ENCODE data around the gene RFT1.
A peak's percentile ranks its signal among the peaks of the same experiment; 100 is the strongest.

The RFT1 gene

DNA sequence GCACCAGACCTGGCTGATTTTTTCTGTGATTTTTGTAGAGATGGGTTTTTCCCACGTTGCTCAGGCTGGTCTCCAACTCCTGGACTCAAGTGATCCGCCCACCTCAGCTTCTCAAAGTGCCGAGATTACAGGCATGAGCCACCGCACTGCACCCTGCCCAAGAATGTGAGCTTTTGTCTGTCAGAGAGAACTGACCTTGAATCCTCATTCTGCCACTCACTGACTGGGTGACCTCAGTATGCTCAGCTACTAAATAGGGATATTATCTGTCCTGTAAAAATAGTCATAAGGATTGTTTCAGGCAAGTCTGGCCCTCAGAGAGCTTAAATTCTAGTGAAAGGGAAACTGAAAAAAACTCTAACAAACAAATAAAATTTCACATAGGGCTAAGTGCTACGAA lies 2.1 kb upstream of the RFT1 start:
- no peak overlapping the region for H3K4me3 ChIP-seq (ENCODE audit: low read depth in 1 of 2, low read length in 2 of 2)
- peaks cover 6 to 17% of the 10 kb centered on the region in 2 donors for H3K4me1 ChIP-seq (ENCODE audit: control insufficient read depth in 1 of 2, insufficient read depth in 2 of 2, low read length in 2 of 2)
- no peaks in the 10 kb centered on the region for H3K9me3 ChIP-seq (ENCODE audit: control insufficient read depth in 1 of 2, low read length in 2 of 2)
- no peaks in the 10 kb centered on the region for H3K27me3 ChIP-seq (ENCODE audit: low read depth, low read length)
- H3K36me3 ChIP-seq (ENCODE audit: control insufficient read depth in 1 of 2, insufficient read depth in 2 of 2, low read length in 2 of 2) = no peaks in the 10 kb centered on the region
- H3K27ac ChIP-seq (ENCODE audit: low read length) = no peak overlapping the region

DNA sequence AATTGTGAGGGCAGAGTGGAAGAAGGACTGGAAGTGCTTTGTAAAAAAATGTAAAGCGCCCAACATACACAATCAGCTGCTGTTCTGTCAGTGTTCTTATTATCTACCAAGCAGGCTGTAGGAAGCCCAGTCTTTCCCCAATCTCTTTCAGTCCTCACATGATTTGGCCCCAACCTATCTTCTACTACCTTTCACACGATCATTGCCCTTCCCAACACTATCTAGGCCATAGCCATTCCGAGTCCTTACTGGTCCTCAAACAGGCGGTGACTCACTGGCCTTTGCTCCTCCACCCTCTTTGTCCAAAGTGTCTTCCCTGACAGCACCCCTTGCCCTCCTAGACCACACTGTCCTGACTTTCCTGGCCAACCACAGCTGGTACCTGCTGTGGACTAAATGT lies 861 bp upstream of the RFT1 start:
- Histone ChIP-seq H3K4me1 (ENCODE audit: control insufficient read depth in 1 of 2, insufficient read depth in 2 of 2, low read length in 2 of 2) (peaks cover 6 to 17% of the 10 kb centered on the region in 2 donors), H3K36me3 (ENCODE audit: control insufficient read depth in 1 of 2, insufficient read depth in 2 of 2, low read length in 2 of 2) (no peaks in the 10 kb centered on the region), H3K27ac (ENCODE audit: low read length) (peak overlapping the region; percentile 89), H3K4me3 (ENCODE audit: low read depth in 1 of 2, low read length in 2 of 2) (peak overlapping the region; percentile 86 to 91), H3K27me3 (ENCODE audit: low read depth, low read length) (no peaks in the 10 kb centered on the region), H3K9me3 (ENCODE audit: control insufficient read depth in 1 of 2, low read length in 2 of 2) (no peaks in the 10 kb centered on the region)

DNA sequence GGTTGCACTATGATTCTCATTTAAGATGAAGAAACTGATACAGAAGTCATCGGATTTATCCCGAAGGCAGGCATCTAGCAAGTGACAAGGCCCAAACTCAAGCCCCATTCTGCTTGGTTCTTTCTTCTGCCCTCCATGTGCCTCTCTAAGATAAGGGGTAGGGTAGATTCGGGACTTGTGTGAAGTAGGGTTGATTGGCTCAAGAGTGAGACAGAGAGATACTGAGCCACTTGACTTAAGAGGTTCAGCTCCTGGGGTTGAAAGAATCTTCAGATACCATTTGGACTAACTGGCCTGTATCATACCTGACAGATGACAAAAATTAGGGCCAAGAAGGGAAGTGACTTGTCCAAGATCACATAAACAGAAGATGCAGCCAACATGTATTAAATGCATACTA lies 891 bp downstream of the RFT1 start:
- Histone ChIP-seq H3K9me3 (ENCODE audit: control insufficient read depth in 1 of 2, low read length in 2 of 2) (no peaks in the 10 kb centered on the region), H3K36me3 (ENCODE audit: control insufficient read depth in 1 of 2, insufficient read depth in 2 of 2, low read length in 2 of 2) (peaks cover 12 to 13% of the 10 kb centered on the region in 2 donors), H3K27ac (ENCODE audit: low read length) (peak overlapping the region; percentile 89), H3K27me3 (ENCODE audit: low read depth, low read length) (no peaks in the 10 kb centered on the region), H3K4me3 (ENCODE audit: low read depth in 1 of 2, low read length in 2 of 2) (peak overlapping the region; percentile 86 to 91), H3K4me1 (ENCODE audit: control insufficient read depth in 1 of 2, insufficient read depth in 2 of 2, low read length in 2 of 2) (peaks cover 6 to 17% of the 10 kb centered on the region in 2 donors)

DNA sequence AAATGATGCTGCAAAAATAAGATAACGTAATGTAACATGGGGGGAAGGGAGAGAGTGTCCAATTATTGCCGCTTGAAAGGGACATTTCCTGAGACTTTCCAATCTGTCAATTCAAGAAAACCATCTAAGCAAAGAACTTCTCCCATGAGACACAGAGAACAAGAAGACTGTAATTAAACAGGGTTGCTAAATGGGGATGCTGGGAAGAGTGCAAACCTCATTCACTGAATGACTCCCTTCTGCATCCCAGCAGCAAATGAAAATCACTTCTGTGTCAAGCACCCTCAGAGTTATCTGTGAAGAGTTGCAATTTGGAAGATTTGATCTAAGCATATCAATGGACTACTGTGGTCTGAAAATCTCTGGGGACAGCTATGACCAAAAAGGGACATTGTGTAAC lies 3.6 kb downstream of the RFT1 start:
- Histone ChIP-seq H3K9me3 (ENCODE audit: control insufficient read depth in 1 of 2, low read length in 2 of 2) (no peaks in the 10 kb centered on the region), H3K27ac (ENCODE audit: low read length) (no peak overlapping the region), H3K27me3 (ENCODE audit: low read depth, low read length) (no peaks in the 10 kb centered on the region), H3K4me3 (ENCODE audit: low read depth in 1 of 2, low read length in 2 of 2) (no peak overlapping the region), H3K36me3 (ENCODE audit: control insufficient read depth in 1 of 2, insufficient read depth in 2 of 2, low read length in 2 of 2) (peaks cover 31 to 38% of the 10 kb centered on the region in 2 donors), H3K4me1 (ENCODE audit: control insufficient read depth in 1 of 2, insufficient read depth in 2 of 2, low read length in 2 of 2) (peaks cover 6 to 17% of the 10 kb centered on the region in 2 donors)

DNA sequence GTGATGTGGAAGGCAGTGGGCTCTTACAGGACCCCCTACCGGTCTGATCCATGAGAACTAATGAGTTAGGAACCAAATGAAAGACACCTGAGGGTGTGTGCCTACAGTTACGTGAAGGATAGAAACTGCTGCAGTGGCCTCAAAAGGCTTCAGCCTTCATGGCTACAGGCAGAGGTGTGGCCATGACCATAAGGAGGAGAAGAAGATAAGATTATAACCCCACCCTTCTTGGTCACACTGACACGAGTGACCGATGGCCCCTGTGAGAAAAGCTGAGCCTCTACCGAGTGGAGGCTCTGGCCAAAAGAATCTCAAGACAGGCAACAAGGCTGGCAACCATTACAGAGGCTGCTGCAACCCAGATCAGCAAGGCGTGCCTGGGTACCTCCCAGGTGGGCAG lies 6.3 kb downstream of the RFT1 start:
- no peak overlapping the region for H3K27ac ChIP-seq (ENCODE audit: low read length)
- no peaks in the 10 kb centered on the region for H3K27me3 ChIP-seq (ENCODE audit: low read depth, low read length)
- H3K9me3 ChIP-seq (ENCODE audit: control insufficient read depth in 1 of 2, low read length in 2 of 2) = no peaks in the 10 kb centered on the region
- peaks cover 51 to 61% of the 10 kb centered on the region in 2 donors for H3K36me3 ChIP-seq (ENCODE audit: control insufficient read depth in 1 of 2, insufficient read depth in 2 of 2, low read length in 2 of 2)
- peaks cover 0 to 1% of the 10 kb centered on the region in 2 donors for H3K4me1 ChIP-seq (ENCODE audit: control insufficient read depth in 1 of 2, insufficient read depth in 2 of 2, low read length in 2 of 2)
- no peak overlapping the region for H3K4me3 ChIP-seq (ENCODE audit: low read depth in 1 of 2, low read length in 2 of 2)

DNA sequence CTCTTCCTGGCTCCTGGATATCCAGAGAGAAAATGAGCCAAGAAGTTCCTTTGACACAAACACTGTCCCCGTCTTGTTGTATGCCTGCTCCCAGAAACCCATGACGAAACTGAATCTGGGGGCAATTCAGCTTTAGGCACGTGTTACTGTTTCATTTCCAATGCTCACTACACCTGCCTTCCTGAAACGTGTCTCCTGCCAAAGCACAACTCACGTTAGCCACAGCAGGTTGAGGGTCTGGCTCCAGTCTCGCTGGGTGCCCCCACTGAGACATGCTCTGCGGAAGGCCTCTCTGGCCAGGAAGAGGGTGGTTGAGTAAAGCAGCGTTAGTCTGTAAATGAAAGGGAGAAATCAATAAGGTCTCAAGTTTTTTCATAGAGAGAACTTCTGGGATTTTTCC lies 6.7 kb downstream of the RFT1 start:
- no peaks in the 10 kb centered on the region for H3K9me3 ChIP-seq (ENCODE audit: control insufficient read depth in 1 of 2, low read length in 2 of 2)
- no peaks in the 10 kb centered on the region for H3K4me1 ChIP-seq (ENCODE audit: control insufficient read depth in 1 of 2, insufficient read depth in 2 of 2, low read length in 2 of 2)
- H3K4me3 ChIP-seq (ENCODE audit: low read depth in 1 of 2, low read length in 2 of 2) = no peak overlapping the region
- H3K27ac ChIP-seq (ENCODE audit: low read length) = no peak overlapping the region
- peaks cover 54 to 65% of the 10 kb centered on the region in 2 donors for H3K36me3 ChIP-seq (ENCODE audit: control insufficient read depth in 1 of 2, insufficient read depth in 2 of 2, low read length in 2 of 2)
- no peaks in the 10 kb centered on the region for H3K27me3 ChIP-seq (ENCODE audit: low read depth, low read length)

DNA sequence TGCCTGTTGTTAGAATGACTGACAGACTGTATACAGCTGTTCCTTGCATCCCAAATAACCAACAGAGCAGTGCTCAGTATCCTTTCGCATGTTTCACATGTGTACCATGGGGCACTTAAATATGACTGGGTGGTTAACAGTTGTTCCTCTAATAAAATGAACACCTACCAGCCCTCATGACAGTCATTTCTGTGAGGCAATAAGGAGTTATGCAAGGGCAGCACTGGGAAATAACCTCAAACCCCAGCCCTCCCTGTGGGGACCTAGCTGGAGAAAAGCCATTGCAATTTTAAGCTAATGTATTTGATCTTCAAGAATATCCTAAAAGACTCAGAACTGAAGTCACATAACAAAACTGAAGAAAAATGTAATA lies 7.3 kb downstream of the RFT1 start:
- no peaks in the 10 kb centered on the region for H3K9me3 ChIP-seq (ENCODE audit: control insufficient read depth in 1 of 2, low read length in 2 of 2)
- no peak overlapping the region for H3K4me3 ChIP-seq (ENCODE audit: low read depth in 1 of 2, low read length in 2 of 2)
- H3K36me3 ChIP-seq (ENCODE audit: control insufficient read depth in 1 of 2, insufficient read depth in 2 of 2, low read length in 2 of 2) = peaks cover 60 to 70% of the 10 kb centered on the region in 2 donors
- no peak overlapping the region for H3K27ac ChIP-seq (ENCODE audit: low read length)
- no peaks in the 10 kb centered on the region for H3K4me1 ChIP-seq (ENCODE audit: control insufficient read depth in 1 of 2, insufficient read depth in 2 of 2, low read length in 2 of 2)
- no peaks in the 10 kb centered on the region for H3K27me3 ChIP-seq (ENCODE audit: low read depth, low read length)

DNA sequence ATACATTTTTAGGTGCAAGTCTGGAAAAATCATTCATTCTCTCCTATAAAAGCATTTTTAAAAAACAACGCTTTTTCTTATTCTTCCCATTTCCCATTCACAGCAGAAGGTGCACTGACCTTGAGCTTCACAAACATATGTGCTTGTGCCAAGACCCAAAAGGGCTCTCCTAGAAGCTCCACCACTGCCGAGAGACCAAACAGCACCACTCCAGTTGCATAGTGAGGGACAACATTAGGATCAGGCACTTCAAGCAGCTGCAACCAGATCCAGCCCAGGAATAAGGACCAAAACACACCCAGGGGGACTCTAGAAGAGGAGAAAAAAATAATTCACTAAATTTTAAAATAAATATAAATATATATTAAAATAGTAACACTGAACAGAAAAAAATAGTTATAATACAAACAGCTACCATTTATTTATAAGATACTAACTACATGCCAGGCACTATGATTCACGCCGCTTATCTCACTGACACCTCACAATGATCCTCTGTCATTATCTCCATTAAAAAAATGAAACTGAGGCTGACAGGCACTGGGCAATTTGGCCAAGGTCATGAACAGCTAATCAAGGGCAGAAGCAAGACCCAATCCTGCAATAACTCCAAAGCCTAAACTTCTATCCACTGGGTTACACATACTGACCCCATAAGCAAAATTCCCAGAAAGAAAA lies 7.8 kb downstream of the RFT1 start:
- Histone ChIP-seq H3K9me3 (ENCODE audit: control insufficient read depth in 1 of 2, low read length in 2 of 2) (no peaks in the 10 kb centered on the region), H3K4me1 (ENCODE audit: control insufficient read depth in 1 of 2, insufficient read depth in 2 of 2, low read length in 2 of 2) (no peaks in the 10 kb centered on the region), H3K27ac (ENCODE audit: low read length) (no peak overlapping the region), H3K27me3 (ENCODE audit: low read depth, low read length) (no peaks in the 10 kb centered on the region), H3K36me3 (ENCODE audit: control insufficient read depth in 1 of 2, insufficient read depth in 2 of 2, low read length in 2 of 2) (peaks cover 65 to 74% of the 10 kb centered on the region in 2 donors), H3K4me3 (ENCODE audit: low read depth in 1 of 2, low read length in 2 of 2) (no peak overlapping the region)

DNA sequence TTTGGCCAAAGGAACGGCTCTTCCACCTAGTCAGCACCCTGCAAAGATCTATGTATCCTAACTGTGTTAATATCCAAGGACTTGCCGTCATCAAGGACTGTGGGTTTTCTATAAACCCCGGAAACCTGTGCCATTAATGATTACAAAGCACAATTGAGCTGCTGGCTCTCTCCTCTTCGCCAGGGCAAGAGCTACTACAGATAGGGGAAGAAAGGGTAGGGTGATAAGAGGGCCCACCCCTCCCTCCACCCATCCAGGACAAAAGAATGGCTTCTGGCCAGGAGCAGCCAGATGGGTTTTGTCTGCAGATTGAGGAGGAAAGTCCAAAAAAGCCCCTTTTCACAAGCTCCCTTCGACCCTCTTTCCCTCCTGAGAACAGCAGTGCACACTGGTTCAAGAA lies 9.9 kb downstream of the RFT1 start:
- Histone ChIP-seq H3K36me3 (ENCODE audit: control insufficient read depth in 1 of 2, insufficient read depth in 2 of 2, low read length in 2 of 2) (peaks cover 68 to 79% of the 10 kb centered on the region in 2 donors), H3K4me3 (ENCODE audit: low read depth in 1 of 2, low read length in 2 of 2) (no peak overlapping the region), H3K27ac (ENCODE audit: low read length) (no peak overlapping the region)

DNA sequence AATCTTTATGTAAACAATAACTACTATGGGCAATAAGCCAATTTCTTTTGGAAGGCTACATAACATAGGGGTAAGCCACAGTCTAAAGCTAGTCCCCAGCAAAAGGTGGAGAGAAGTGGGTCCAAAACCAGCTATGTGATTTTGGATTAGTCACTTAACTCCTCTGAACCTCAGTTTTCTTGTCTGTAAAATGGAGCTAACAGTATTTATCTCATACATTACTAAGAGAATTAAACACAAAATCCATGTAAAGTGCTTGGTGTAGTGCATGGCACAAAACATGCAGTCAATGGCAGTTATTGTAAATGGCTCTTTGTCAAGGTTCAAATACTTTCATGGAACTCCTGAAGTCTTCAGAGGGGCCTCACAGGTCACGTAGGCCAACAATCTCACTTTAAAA lies 13.3 kb downstream of the RFT1 start:
- Histone ChIP-seq H3K27ac (ENCODE audit: low read length) (no peak overlapping the region), H3K4me1 (ENCODE audit: control insufficient read depth in 1 of 2, insufficient read depth in 2 of 2, low read length in 2 of 2) (peaks cover 0 to 17% of the 10 kb centered on the region in 2 donors), H3K27me3 (ENCODE audit: low read depth, low read length) (no peaks in the 10 kb centered on the region), H3K4me3 (ENCODE audit: low read depth in 1 of 2, low read length in 2 of 2) (no peak overlapping the region), H3K36me3 (ENCODE audit: control insufficient read depth in 1 of 2, insufficient read depth in 2 of 2, low read length in 2 of 2) (peaks cover 49 to 53% of the 10 kb centered on the region in 2 donors), H3K9me3 (ENCODE audit: control insufficient read depth in 1 of 2, low read length in 2 of 2) (no peaks in the 10 kb centered on the region)

More for the DNA sequence above, 9.9 kb downstream of the RFT1 start:
- Histone ChIP-seq H3K9me3 (ENCODE audit: control insufficient read depth in 1 of 2, low read length in 2 of 2) (no peaks in the 10 kb centered on the region), H3K4me1 (ENCODE audit: control insufficient read depth in 1 of 2, insufficient read depth in 2 of 2, low read length in 2 of 2) (no peaks in the 10 kb centered on the region), H3K27me3 (ENCODE audit: low read depth, low read length) (no peaks in the 10 kb centered on the region)

DNA sequence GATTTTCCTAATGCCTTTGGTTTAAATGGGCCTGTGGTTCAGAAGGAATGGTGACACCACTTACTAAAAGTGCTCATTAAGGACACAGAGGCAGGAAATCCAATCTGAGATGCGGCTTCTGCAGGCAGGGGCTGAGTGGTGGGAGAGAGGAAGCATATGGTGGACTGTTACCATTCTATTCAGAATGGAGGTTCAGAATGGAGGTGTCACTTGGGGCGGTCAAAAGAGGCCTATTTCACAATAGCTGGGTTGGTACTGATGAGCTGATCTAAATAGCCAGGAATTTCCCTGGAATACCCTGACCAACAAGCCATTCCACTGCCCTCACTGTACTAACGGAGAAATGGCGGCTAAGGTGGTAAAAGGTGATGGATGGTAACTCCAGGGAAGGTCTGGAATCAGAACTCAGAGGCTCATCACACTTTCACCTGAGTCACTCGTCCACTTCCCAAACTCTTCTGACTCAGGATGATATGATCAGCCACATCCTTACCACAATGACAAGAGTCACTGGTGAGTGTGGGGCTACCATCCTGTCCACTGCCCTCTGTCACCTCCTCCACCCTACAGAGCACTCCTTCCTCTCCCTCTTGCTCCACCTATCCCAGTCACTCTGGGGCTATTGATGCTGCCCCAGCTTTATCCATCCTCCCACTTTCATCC lies 15.7 kb downstream of the RFT1 start:
- Histone ChIP-seq H3K36me3 (ENCODE audit: control insufficient read depth in 1 of 2, insufficient read depth in 2 of 2, low read length in 2 of 2) (peaks cover 32 to 33% of the 10 kb centered on the region in 2 donors), H3K27me3 (ENCODE audit: low read depth, low read length) (no peaks in the 10 kb centered on the region), H3K4me3 (ENCODE audit: low read depth in 1 of 2, low read length in 2 of 2) (no peak overlapping the region), H3K27ac (ENCODE audit: low read length) (peak overlapping the region; percentile 7), H3K9me3 (ENCODE audit: control insufficient read depth in 1 of 2, low read length in 2 of 2) (no peaks in the 10 kb centered on the region), H3K4me1 (ENCODE audit: control insufficient read depth in 1 of 2, insufficient read depth in 2 of 2, low read length in 2 of 2) (peaks cover 5 to 25% of the 10 kb centered on the region in 2 donors)

All from muscle layer of duodenum (tissue), 2 donors.